AG09319 (cell line): Measurements from ENCODE around the gene ARL5C.

Experiments used
- DNase-seq: peaks from one replicate; pipeline ENCODE4 v3.0.0-alpha.2; 2010; ENCODE audit warnings: low read depth; ENCODE audit errors: extremely low read depth
- CTCF ChIP-seq: IDR thresholded peaks from 2 replicates; pipeline ENCODE4 v1.5.1; 2011; ENCODE audit warnings: low read depth, mild to moderate bottlenecking, inconsistent platforms, low read length, moderate library complexity

The ARL5C gene

GRCh38 chr17:39147221-39148185 lies 18.5 kb downstream of the ARL5C start:
- no peak for DNase-seq
- no peak for TF ChIP-seq CTCF

GRCh38 chr17:39146273-39146672 lies 19.7 kb downstream of the ARL5C start:
- DNase-seq = no peak
- TF ChIP-seq CTCF = no peak

GRCh38 chr17:39145143-39145542 lies 20.8 kb downstream of the ARL5C start:
- no peak for DNase-seq
- TF ChIP-seq CTCF = no peak

- no peak for DNase-seq
- no peak for TF ChIP-seq CTCF
These were observed 21.5 kb downstream of the ARL5C start for GRCh38 chr17:39144416-39144840.

GRCh38 chr17:39143552-39144093 lies 22.3 kb downstream of the ARL5C start:
- no peak for TF ChIP-seq CTCF

GRCh38 chr17:39141915-39142664 lies 23.9 kb downstream of the ARL5C start:
- TF ChIP-seq CTCF = no peak
- no peak for DNase-seq

More at GRCh38 chr17:39143552-39144093, 22.3 kb downstream of the ARL5C start:
- DNase-seq = no peak
